Measurements from ENCODE around the gene WRAP73.
A peak's percentile ranks its signal among the peaks of the same experiment; 100 is the strongest.
"Not testable (repeated sequence)": the region's sequence is repeated elsewhere in the genome, so short reads cannot be mapped to it uniquely, and the experiment has no call there.

Gene WRAP73

GRCh38 chr1:3597599-3597964, 52.3 kb downstream of the WRAP73 start:
- DNase-seq (ENCODE audit: low read depth), result no peak

GRCh38 chr1:3596663-3597598, 53.0 kb downstream of the WRAP73 start:
- no peak for DNase-seq (ENCODE audit: low read depth)

- DNase-seq (ENCODE audit: low read depth), result no peak
Observed at GRCh38 chr1:3595949-3596348, 54.0 kb downstream of the WRAP73 start.

GRCh38 chr1:3594706-3595377, 55.1 kb downstream of the WRAP73 start:
- DNase-seq (ENCODE audit: low read depth), result no peak

GRCh38 chr1:3593745-3594144, 56.2 kb downstream of the WRAP73 start:
- no peak for DNase-seq (ENCODE audit: low read depth)

- no peak for DNase-seq (ENCODE audit: low read depth)
Observed at GRCh38 chr1:3593334-3593733, 56.6 kb downstream of the WRAP73 start.

- DNase-seq (ENCODE audit: low read depth), result no peak
Observed at GRCh38 chr1:3590951-3591865, 58.7 kb downstream of the WRAP73 start.

- DNase-seq (ENCODE audit: low read depth), result no peak
Observed at GRCh38 chr1:3590139-3590763, 59.7 kb downstream of the WRAP73 start.

- no peak for DNase-seq (ENCODE audit: low read depth)
Observed at GRCh38 chr1:3588395-3588794, 61.5 kb downstream of the WRAP73 start.

GRCh38 chr1:3586986-3587759, 62.7 kb downstream of the WRAP73 start:
- DNase-seq (ENCODE audit: low read depth), result no peak

- DNase-seq (ENCODE audit: low read depth), result no peak
Observed at GRCh38 chr1:3585940-3586568, 63.8 kb downstream of the WRAP73 start.

GRCh38 chr1:3585353-3585868, 64.5 kb downstream of the WRAP73 start:
- DNase-seq (ENCODE audit: low read depth), result not testable (repeated sequence)

GRCh38 chr1:3584915-3585314, 65.0 kb downstream of the WRAP73 start:
- DNase-seq (ENCODE audit: low read depth), result peak; percentile 54

- not testable (repeated sequence) for DNase-seq (ENCODE audit: low read depth)
Observed at GRCh38 chr1:3583751-3584150, 66.2 kb downstream of the WRAP73 start.

GRCh38 chr1:3581296-3582036, 68.4 kb downstream of the WRAP73 start:
- no peak for DNase-seq (ENCODE audit: low read depth)

Data from stimulated activated CD4-positive, alpha-beta T cell treated with anti-CD3 and anti-CD28 coated beads, Interleukin-2, amount 100 ng/mL, for 4 hours (primary cell).